Body of pancreas (tissue), 4 donors: Measurements from ENCODE around the gene PTEN. TPM values are rescaled to one million over a fixed set of nuclear protein-coding genes. Genes with fewer than 3 reads are reported as not detected.

ENCODE experiments used
- ATAC-seq: fragments of 150-250 bp; one replicate; pipeline ENCODE4 v1.9.1; 2016
- DNase-seq, 4 donors: peaks; one replicate each; pipeline ENCODE4 v3.0.0-alpha.2; 2019
- H3K27ac ChIP-seq, 4 donors: fragments of 200-600 bp; sonication (generic); 1 replicate in 3 of 4; 2 replicates in 1 of 4; pipeline versions ENCODE4 v1.5.1 to v1.6.1; 2016 to 2019; ENCODE audit warnings: mild to moderate bottlenecking in 1 of 4, mixed read lengths in 1 of 4, moderate library complexity in 1 of 4
- H3K27me3 ChIP-seq, 2 donors: fragments of 200-600 bp; sonication (generic); one replicate each; pipeline ENCODE4 v1.6.0; 2016; ENCODE audit warnings: mild to moderate bottlenecking in 1 of 2
- H3K36me3 ChIP-seq, 2 donors: fragments of 200-600 bp; sonication (generic); replicated peaks in 1 of 2; 2 replicates each; pipeline ENCODE4 v1.5.1; 2016; ENCODE audit warnings: low read depth in 2 of 2; ENCODE audit not compliant: insufficient read depth in 1 of 2
- H3K4me1 ChIP-seq: fragments of 200-600 bp; sonication (generic); one replicate; pipeline ENCODE4 v1.6.0; 2016
- H3K4me3 ChIP-seq, 2 donors: fragments of 200-600 bp; sonication (generic); 1 replicate in 1 of 2; 2 replicates in 1 of 2; pipeline ENCODE4 v1.5.1; 2016 to 2019
- H3K9me3 ChIP-seq, 3 donors: fragments of 200-600 bp; sonication (generic); 1 replicate in 2 of 3; 2 replicates in 1 of 3; pipeline ENCODE4 v1.5.1; 2016
- POLR2A ChIP-seq, 3 donors: fragments of 450-650 bp; IDR thresholded peaks; one replicate each; pipeline ENCODE4 v1.6.1; 2016; ENCODE audit warnings: antibody characterized with exemption in 3 of 3, mild to moderate bottlenecking in 2 of 3
- WGBS, 2 donors: methylation state at CpG; one replicate each; pipeline ENCODE4 v1.1.5; 2017; 5-methylcytosine and 5-hydroxymethylcytosine counted together
- intact Hi-C: fragments of 100-400 bp; cut with DNase I; formaldehyde crosslinking; loops from one replicate; pipeline ENCODE4 v1.15.1; 2023
- total RNA-seq, 2 donors: library from RNA; depleted of rRNA; stranded (reverse); fragments of >200 nt; gene quantifications; one replicate each; pipeline ENCODE4 v1.1.0, GENCODE V29; 2016
- TF ChIP-seq, protein P1 (sequence below), 7 experiments: fragments of 450-650 bp in 4 of 7; fragments of 200-600 bp in 3 of 7; sonication (generic) in 3 of 7; IDR thresholded peaks; one replicate each; pipeline ENCODE4 v1.5.1; 2016 to 2019; ENCODE audit warnings: antibody characterized with exemption in 7 of 7

PTEN gene
- total RNA-seq, 2 donors from 2014 or later: 105 to 227 TPM

DNA sequence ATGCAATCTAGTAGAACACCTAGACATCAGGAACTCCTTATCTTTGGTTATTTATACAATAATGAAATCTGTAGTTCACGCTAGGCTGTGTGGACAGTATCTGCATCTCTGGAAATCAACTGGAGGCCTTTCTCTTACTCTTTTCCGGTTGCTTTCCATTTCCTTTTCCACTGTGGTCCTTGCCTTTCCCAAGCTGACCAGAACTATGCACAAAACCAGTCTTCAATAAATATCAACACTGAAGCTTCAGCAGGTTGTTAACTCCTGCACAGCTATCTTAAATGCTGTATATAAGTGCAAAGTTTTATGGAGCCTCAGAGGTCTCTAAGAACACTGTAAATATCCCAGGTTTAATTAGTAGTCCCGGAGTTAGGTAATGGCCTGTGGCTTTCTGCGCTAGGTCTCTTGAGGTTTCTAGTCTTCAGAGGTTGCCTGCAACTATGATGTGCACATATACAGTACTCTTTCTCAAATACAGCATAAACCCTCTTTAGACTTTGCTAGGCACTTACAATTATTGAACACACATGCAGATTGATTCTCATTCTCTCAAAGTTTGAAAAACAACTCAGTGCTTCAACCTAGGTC is 2.5 kb upstream of the PTEN start:
- Histone ChIP-seq H3K4me1 (peaks cover 16% of the 10 kb centered on the region), H3K27me3 (no peaks in the 10 kb centered on the region), H3K4me3 (no peak overlapping the region), H3K36me3 (no peaks in the 10 kb centered on the region), H3K27ac (peak overlapping the region in 3 of 4 donors; percentile 96 to 99 (median 99)), H3K9me3 (no peaks in the 10 kb centered on the region)
- DNase-seq: no peak
- WGBS, 2 donors: 38 to 43% methylated on average over 4 of the region's 4 CpGs
- no peak for TF ChIP-seq POLR2A (IDR thresholded peaks at IDR 0.05)
- TF ChIP-seq, protein P1, sequence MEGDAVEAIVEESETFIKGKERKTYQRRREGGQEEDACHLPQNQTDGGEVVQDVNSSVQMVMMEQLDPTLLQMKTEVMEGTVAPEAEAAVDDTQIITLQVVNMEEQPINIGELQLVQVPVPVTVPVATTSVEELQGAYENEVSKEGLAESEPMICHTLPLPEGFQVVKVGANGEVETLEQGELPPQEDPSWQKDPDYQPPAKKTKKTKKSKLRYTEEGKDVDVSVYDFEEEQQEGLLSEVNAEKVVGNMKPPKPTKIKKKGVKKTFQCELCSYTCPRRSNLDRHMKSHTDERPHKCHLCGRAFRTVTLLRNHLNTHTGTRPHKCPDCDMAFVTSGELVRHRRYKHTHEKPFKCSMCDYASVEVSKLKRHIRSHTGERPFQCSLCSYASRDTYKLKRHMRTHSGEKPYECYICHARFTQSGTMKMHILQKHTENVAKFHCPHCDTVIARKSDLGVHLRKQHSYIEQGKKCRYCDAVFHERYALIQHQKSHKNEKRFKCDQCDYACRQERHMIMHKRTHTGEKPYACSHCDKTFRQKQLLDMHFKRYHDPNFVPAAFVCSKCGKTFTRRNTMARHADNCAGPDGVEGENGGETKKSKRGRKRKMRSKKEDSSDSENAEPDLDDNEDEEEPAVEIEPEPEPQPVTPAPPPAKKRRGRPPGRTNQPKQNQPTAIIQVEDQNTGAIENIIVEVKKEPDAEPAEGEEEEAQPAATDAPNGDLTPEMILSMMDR (IDR thresholded peaks at IDR 0.05): no peak
- ATAC-seq: no peak
- intact Hi-C loops: no loop called here

DNA sequence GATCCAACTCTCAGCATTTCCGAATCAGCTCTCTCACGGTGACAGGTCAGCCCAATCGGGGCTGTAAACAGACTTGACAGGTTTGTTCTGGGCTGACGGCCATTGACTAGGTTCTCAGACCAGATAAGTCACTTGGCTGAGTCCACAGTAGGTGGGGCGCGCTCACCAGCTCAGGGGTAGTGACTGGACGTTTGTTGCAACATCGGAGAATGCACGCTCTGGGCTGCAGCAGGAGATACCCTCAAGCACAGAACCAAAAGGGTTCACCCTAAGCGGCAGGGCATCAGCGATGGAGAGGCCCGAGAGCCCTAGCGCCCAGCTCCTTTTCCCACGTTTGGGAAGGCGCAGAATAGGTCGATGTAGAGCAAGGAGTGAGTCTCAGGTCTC is 1.9 kb upstream of the PTEN start:
- TF ChIP-seq, protein P1 (IDR thresholded peaks at IDR 0.05): peak in 4 of 7 experiments; percentile 20 to 45 (median 22)
- TF ChIP-seq POLR2A (IDR thresholded peaks at IDR 0.05): no peak
- H3K36me3 ChIP-seq: no peaks in the 10 kb centered on the region
- peak overlapping the region; percentile 81 to 83 for H3K4me3 ChIP-seq
- no peaks in the 10 kb centered on the region for H3K9me3 ChIP-seq
- 1 to 3% methylated on average over 16 of the region's 16 CpGs for WGBS, 2 donors
- H3K27ac ChIP-seq: peak overlapping the region; percentile 91 to 99 (median 98)
- DNase-seq: peak; percentile 85 to 94 (median 92)
- peak; percentile 54 for ATAC-seq
- no peaks in the 10 kb centered on the region for H3K27me3 ChIP-seq
- H3K4me1 ChIP-seq: peaks cover 16% of the 10 kb centered on the region
- intact Hi-C loops: no loop called here

DNA sequence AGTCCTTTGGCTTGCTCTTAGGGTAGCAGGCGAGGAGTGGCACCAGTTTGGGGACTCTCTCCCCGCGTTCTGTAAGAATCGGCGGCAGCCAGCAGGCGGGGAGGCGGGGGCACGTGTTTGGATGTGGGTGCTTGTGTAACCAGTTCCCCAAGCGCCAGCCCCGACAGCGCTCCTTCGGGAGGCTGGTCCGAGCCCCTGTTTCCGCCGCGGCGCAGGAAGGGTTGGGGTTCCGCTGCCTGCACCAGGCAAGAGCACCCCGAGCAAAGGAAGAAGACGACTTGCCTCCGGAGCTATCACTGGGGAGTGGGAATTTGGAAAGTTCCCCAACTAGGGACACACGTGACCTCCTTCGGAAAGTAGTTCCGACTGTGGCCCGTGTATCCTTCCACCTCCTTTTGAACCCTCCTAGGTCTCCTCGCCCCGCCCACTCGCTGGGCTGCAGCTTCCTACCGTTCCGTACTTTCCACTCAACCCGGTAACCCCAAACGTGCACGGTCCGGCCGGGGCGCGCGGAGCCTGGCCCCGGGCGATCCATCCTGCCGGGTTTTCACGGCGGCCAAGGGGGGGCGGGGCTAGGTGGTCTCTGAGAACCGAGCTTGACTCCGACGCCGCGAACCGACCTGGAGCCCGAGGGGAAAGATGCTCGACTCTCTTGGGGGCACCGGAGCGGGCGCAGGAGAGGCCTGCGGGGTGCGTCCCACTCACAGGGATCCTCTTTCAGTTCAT is 1.3 kb upstream of the PTEN start:
- Histone ChIP-seq H3K4me3 (peak overlapping the region; percentile 81 to 83), H3K27me3 (no peaks in the 10 kb centered on the region), H3K9me3 (no peaks in the 10 kb centered on the region), H3K4me1 (peaks cover 16% of the 10 kb centered on the region), H3K36me3 (no peaks in the 10 kb centered on the region), H3K27ac (peak overlapping the region; percentile 91 to 99 (median 98))
- ATAC-seq (peak; percentile 88), DNase-seq (peak; percentile 98)
- TF ChIP-seq POLR2A (IDR thresholded peaks at IDR 0.05): peak; percentile 29 to 83 (median 78)
- TF ChIP-seq, protein P1 (IDR thresholded peaks at IDR 0.05): peak in 3 of 7 experiments; percentile 8 to 14 (median 13)
- intact Hi-C loops: no loop called here
- WGBS, 2 donors: 0% methylated on average over 41 to 57 of the region's 57 CpGs

DNA sequence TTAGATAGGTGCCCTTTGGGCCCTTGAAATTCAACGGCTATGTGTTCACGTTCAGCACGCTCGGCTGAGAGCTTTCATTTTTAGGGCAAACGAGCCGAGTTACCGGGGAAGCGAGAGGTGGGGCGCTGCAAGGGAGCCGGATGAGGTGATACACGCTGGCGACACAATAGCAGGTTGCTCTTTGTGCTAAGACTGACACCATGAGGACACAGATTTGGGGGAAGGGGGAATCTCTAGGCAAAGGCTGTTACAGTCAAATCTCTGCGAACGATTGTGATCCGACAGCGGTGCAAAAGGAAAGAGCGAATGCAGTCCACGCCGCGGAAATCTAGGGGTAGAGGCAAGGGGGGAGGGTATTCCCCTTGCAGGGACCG is 759 bp upstream of the PTEN start:
- Histone ChIP-seq H3K9me3 (no peaks in the 10 kb centered on the region), H3K36me3 (no peaks in the 10 kb centered on the region), H3K27me3 (no peaks in the 10 kb centered on the region), H3K27ac (peak overlapping the region; percentile 91 to 99 (median 98)), H3K4me1 (peaks cover 16% of the 10 kb centered on the region), H3K4me3 (peak overlapping the region; percentile 81 to 83)
- ATAC-seq (peak; percentile 7), DNase-seq (no peak)
- intact Hi-C loops: no loop called here
- WGBS, 2 donors: 0% methylated on average over 16 to 21 of the region's 21 CpGs
- TF ChIP-seq POLR2A (IDR thresholded peaks at IDR 0.05): no peak
- TF ChIP-seq, protein P1 (IDR thresholded peaks at IDR 0.05): no peak
